GM13977 (cell line): Measurements from ENCODE around the gene RAI1.

Experiments used
- DNase-seq: peaks from one replicate; pipeline ENCODE4 v3.0.0; 2012; ENCODE audit warnings: low spot score
- in situ Hi-C: fragments of 300-500 bp; cut with MboI; formaldehyde crosslinking; loops from one replicate; pipeline ENCODE4 v1.12.0; 2022; ENCODE audit warnings: low sequenced_read_pairs, low pct_unique_long_range_greater_than_20kb, mixed read lengths, inconsistent platforms; ENCODE audit not compliant: unreplicated experiment
- TF ChIP-seq, protein P1 (sequence below): IDR thresholded peaks from 2 replicates; pipeline ENCODE4 v1.5.1; 2012; ENCODE audit warnings: mild to moderate bottlenecking, control low read depth; ENCODE audit not compliant: insufficient read depth; ENCODE audit errors: extremely low read depth, missing control alignments

Gene RAI1

DNA sequence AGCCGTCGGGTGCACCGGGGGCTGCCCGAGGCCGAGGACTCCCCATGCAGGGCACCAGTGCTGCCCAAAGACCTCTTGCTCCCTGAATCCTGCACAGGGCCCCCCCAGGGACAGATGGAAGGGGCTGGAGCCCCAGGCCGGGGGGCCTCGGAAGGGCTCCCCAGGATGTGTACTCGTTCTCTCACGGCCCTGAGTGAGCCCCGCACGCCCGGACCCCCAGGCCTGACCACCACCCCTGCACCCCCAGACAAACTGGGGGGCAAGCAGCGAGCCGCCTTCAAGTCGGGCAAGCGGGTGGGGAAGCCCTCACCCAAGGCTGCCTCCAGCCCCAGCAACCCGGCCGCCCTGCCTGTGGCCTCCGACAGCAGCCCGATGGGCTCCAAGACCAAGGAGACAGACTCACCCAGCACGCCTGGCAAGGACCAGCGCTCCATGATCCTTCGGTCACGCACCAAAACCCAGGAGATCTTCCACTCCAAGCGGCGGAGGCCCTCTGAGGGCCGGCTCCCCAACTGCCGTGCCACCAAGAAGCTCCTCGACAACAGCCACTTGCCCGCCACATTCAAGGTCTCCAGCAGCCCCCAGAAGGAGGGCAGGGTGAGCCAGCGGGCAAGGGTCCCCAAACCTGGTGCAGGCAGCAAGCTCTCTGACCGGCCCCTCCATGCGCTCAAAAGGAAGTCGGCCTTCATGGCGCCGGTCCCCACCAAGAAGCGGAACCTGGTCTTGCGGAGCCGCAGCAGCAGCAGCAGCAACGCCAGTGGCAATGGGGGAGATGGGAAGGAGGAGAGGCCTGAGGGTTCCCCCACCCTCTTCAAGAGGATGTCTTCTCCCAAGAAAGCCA, 114.9 kb downstream of the RAI1 start:
- DNase-seq = no peak
- TF ChIP-seq, protein P1, sequence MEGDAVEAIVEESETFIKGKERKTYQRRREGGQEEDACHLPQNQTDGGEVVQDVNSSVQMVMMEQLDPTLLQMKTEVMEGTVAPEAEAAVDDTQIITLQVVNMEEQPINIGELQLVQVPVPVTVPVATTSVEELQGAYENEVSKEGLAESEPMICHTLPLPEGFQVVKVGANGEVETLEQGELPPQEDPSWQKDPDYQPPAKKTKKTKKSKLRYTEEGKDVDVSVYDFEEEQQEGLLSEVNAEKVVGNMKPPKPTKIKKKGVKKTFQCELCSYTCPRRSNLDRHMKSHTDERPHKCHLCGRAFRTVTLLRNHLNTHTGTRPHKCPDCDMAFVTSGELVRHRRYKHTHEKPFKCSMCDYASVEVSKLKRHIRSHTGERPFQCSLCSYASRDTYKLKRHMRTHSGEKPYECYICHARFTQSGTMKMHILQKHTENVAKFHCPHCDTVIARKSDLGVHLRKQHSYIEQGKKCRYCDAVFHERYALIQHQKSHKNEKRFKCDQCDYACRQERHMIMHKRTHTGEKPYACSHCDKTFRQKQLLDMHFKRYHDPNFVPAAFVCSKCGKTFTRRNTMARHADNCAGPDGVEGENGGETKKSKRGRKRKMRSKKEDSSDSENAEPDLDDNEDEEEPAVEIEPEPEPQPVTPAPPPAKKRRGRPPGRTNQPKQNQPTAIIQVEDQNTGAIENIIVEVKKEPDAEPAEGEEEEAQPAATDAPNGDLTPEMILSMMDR = no peak
- in situ Hi-C loops = no loop called here

- TF ChIP-seq, protein P1 = no peak
- DNase-seq = no peak
- in situ Hi-C loops = no loop called here
Measured at GRCh38 chr17:17796787-17797061, 115.5 kb downstream of the RAI1 start.

- no peak for DNase-seq
- TF ChIP-seq, protein P1 = no peak
- in situ Hi-C loops = no loop called here
Measured at GRCh38 chr17:17797119-17797809, 116.0 kb downstream of the RAI1 start.

- in situ Hi-C loops = no loop called here
- DNase-seq = no peak
- TF ChIP-seq, protein P1 = no peak
Measured at GRCh38 chr17:17798010-17798556, 116.8 kb downstream of the RAI1 start.

DNA sequence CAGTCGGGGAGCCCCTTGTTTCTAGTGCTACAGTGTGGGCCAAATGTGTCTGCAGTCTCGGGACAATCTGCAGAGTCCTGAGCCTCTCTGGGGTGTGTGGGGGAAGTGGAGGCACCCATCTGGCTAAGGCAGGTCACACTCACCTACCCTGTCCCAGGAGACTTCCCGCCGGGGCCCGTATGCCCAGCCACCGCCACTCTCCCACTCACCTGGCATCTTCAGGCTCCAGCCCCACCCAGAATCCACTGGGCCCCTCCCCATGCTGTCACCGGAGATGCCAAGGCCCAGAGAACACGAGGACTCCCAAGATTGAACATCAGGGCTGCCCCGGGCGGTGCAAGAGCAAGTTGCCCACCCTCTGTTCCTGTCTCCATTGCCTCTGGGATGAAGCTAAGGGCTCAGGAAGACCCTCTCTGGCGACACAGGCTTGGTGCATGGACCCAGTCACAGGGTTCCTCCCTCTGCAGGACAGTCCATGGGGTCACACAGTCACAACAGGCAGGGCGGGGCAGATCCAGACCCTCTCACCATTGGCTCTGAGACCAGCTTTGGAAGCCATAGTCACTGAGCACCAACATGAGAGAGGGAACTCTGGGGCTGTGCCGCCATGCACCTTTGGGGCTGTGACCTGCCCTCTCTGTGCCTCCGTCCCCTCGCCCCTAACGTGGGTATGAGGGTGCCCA, 117.5 kb downstream of the RAI1 start:
- DNase-seq = no peak
- TF ChIP-seq, protein P1 = no peak
- in situ Hi-C loops = no loop called here

- in situ Hi-C loops = no loop called here
- DNase-seq = no peak
- TF ChIP-seq, protein P1 = no peak
Measured at GRCh38 chr17:17800504-17801021, 119.3 kb downstream of the RAI1 start.
